HepG2 (cell line): ENCODE data around the gene COL18A1. TPM values are rescaled to one million over a fixed set of nuclear protein-coding genes. Genes with fewer than 3 reads are reported as not detected.

ENCODE experiments used
- ARHGAP35 ChIP-seq: sonication (generic); formaldehyde crosslinking; IDR thresholded peaks from 2 replicates; pipeline ENCODE4 v1.9.0; 2022; ENCODE audit warnings: mild to moderate bottlenecking, inconsistent platforms, moderate library complexity, missing genetic modification reagents, borderline replicate concordance
- ARNTL ChIP-seq: sonication (generic); formaldehyde crosslinking; IDR thresholded peaks from 2 replicates; pipeline ENCODE4 v1.4.0; 2020; ENCODE audit warnings: mild to moderate bottlenecking, missing genetic modification reagents
- BHLHE40 ChIP-seq: IDR thresholded peaks from 2 replicates; pipeline ENCODE4 v1.6.1; 2011; ENCODE audit warnings: low read length, improper control_type of control experiment
- CENPBD1 ChIP-seq: sonication (generic); formaldehyde crosslinking; IDR thresholded peaks from 2 replicates; pipeline ENCODE4 v1.8.0; 2022; ENCODE audit warnings: missing genetic modification reagents, low read depth, mild to moderate bottlenecking, borderline replicate concordance
- CHD2 ChIP-seq: IDR thresholded peaks from 2 replicates; pipeline ENCODE4 v1.6.1; 2011; ENCODE audit warnings: low read depth, low read length, improper control_type of control experiment
- CSRNP1 ChIP-seq: sonication (generic); formaldehyde crosslinking; IDR thresholded peaks from 2 replicates; pipeline ENCODE4 v1.8.1; 2023; ENCODE audit warnings: mild to moderate bottlenecking, missing genetic modification reagents
- FIP1L1 ChIP-seq: fragments of 200-400 bp; formaldehyde crosslinking; IDR thresholded peaks from 2 replicates; pipeline ENCODE4 v1.6.1; 2018; ENCODE audit warnings: low read depth, mild to moderate bottlenecking, low read length, moderate library complexity, borderline replicate concordance; ENCODE audit not compliant: insufficient read depth
- GATAD1 ChIP-seq: IDR thresholded peaks from 2 replicates; pipeline ENCODE4 v1.6.1; 2016; ENCODE audit warnings: missing genetic modification reagents, missing compliant biosample characterization
- GRHL1 ChIP-seq: sonication (generic); formaldehyde crosslinking; conservative IDR thresholded peaks from 2 replicates; pipeline ENCODE4 v1.8.0; 2022; ENCODE audit warnings: missing genetic modification reagents
- HDAC2 ChIP-seq: sonication (generic); formaldehyde crosslinking; IDR thresholded peaks from 2 replicates; pipeline ENCODE4 v1.4.0; 2020; ENCODE audit warnings: missing genetic modification reagents
- KAT2B ChIP-seq: fragments of 150-350 bp; IDR thresholded peaks from 2 replicates; pipeline ENCODE4 v1.6.1; 2014; ENCODE audit warnings: low read depth, low read length, borderline replicate concordance
- KLF11 ChIP-seq: IDR thresholded peaks from 2 replicates; pipeline ENCODE4 v1.6.1; 2016; ENCODE audit warnings: missing compliant biosample characterization
- MED13 ChIP-seq: sonication (generic); formaldehyde crosslinking; IDR thresholded peaks from 2 replicates; pipeline ENCODE4 v1.5.0; 2020; ENCODE audit warnings: missing genetic modification reagents
- PHF8 ChIP-seq: sonication (generic); formaldehyde crosslinking; IDR thresholded peaks from 2 replicates; pipeline ENCODE4 v1.5.0; 2020; ENCODE audit warnings: missing genetic modification reagents
- ZBTB34 ChIP-seq: sonication (generic); formaldehyde crosslinking; IDR thresholded peaks from 2 replicates; pipeline ENCODE4 v1.8.0; 2022; ENCODE audit warnings: mild to moderate bottlenecking, missing genetic modification reagents
- ZEB1 ChIP-seq: IDR thresholded peaks from 2 replicates; pipeline ENCODE4 v1.6.1; 2012; ENCODE audit warnings: mild to moderate bottlenecking, low read depth, inconsistent platforms; ENCODE audit not compliant: insufficient replicate concordance
- ZNF33A ChIP-seq: sonication (generic); formaldehyde crosslinking; IDR thresholded peaks from 2 replicates; pipeline ENCODE4 v1.5.1; 2020; ENCODE audit warnings: missing genetic modification reagents, mild to moderate bottlenecking, moderate library complexity, borderline replicate concordance
- ZNF501 ChIP-seq: sonication (generic); formaldehyde crosslinking; IDR thresholded peaks from 2 replicates; pipeline ENCODE4 v1.5.1; 2020; ENCODE audit warnings: mild to moderate bottlenecking, moderate library complexity, missing genetic modification reagents
- ZNF543 ChIP-seq: sonication (generic); formaldehyde crosslinking; IDR thresholded peaks from 2 replicates; pipeline ENCODE4 v1.4.0; 2020; ENCODE audit warnings: mild to moderate bottlenecking, missing genetic modification reagents
- ZNF567 ChIP-seq: sonication (generic); formaldehyde crosslinking; IDR thresholded peaks from 2 replicates; pipeline ENCODE4 v1.8.1; 2023; ENCODE audit warnings: mild to moderate bottlenecking, missing genetic modification reagents, borderline replicate concordance
- ZNF737 ChIP-seq: sonication (generic); formaldehyde crosslinking; IDR thresholded peaks from 2 replicates; pipeline ENCODE4 v1.5.0; 2020; ENCODE audit warnings: missing genetic modification reagents, mild to moderate bottlenecking, borderline replicate concordance
- ZNF776 ChIP-seq: sonication (generic); formaldehyde crosslinking; IDR thresholded peaks from 2 replicates; pipeline ENCODE4 v1.4.0; 2020; ENCODE audit warnings: mild to moderate bottlenecking, missing genetic modification reagents
- ZNF781 ChIP-seq: sonication (generic); formaldehyde crosslinking; IDR thresholded peaks from 2 replicates; pipeline ENCODE4 v1.5.1; 2020; ENCODE audit warnings: borderline replicate concordance, mild to moderate bottlenecking, missing genetic modification reagents; ENCODE audit errors: not compliant biosample characterization
- ZNF788 ChIP-seq: sonication (generic); formaldehyde crosslinking; IDR thresholded peaks from 2 replicates; pipeline ENCODE4 v1.5.0; 2020; ENCODE audit warnings: mild to moderate bottlenecking, missing genetic modification reagents, borderline replicate concordance
- polyA plus RNA-seq, 8 experiments: library from polyadenylated mRNA; depleted of rRNA in 3 of 8; stranded (reverse) in 7 of 8; unstranded in 1 of 8; fragments of >200 nt; fragmentation: Illumina TruSeq in 4 of 8; extraction: Trizol in 4 of 8; gene quantifications; 2 replicates each; pipeline versions ENCODE4 v1.2.1 to v1.2.3, GENCODE V29; 2011 to 2016; ENCODE audit warnings: low read depth in 4 of 8, missing spikeins in 1 of 8, mixed read lengths in 1 of 8; ENCODE audit not compliant: insufficient read depth in 1 of 8
- total RNA-seq, 5 experiments: library from RNA; depleted of rRNA; stranded (reverse); fragments of >200 nt; fragmentation: Illumina TruSeq; extraction: Trizol; gene quantifications; 2 replicates each; pipeline ENCODE4 v1.2.3, GENCODE V29; 2016; ENCODE audit warnings: low read depth in 1 of 5

Gene COL18A1
- total and polyA plus RNA-seq, 2 of the 13 experiments (the other 11 are each of a cell fraction or from before 2014, with no cell fraction given): 79.0 to 102 TPM

- TF ChIP-seq CENPBD1 (CRISPR knock-in tag): peak; percentile 26; the same call in 1 of the 2 replicates
- TF ChIP-seq ARNTL (CRISPR knock-in tag): peak; percentile 92
- peak; percentile 54; the same call in 1 of the 2 replicates for TF ChIP-seq ZBTB34 (CRISPR knock-in tag)
- TF ChIP-seq ZNF501 (CRISPR knock-in tag): peak; percentile 76
- no peak for TF ChIP-seq ZEB1
- TF ChIP-seq ZNF543 (CRISPR knock-in tag): peak; percentile 83; the same call in 1 of the 2 replicates
- peak; percentile 32; the same call in 1 of the 2 replicates for TF ChIP-seq KLF11
- TF ChIP-seq GATAD1: no peak; the same call in 1 of the 2 replicates
- no peak for TF ChIP-seq KAT2B
- 0 out of 2 replicates have a peak, but pooled peaks have one; percentile 2 for TF ChIP-seq BHLHE40
- peak; percentile 30; the same call in 1 of the 2 replicates for TF ChIP-seq ZNF567 (CRISPR knock-in tag)
- TF ChIP-seq GRHL1 (CRISPR knock-in tag): no peak
- peak; percentile 74 for TF ChIP-seq ZNF781 (CRISPR knock-in tag)
- no peak for TF ChIP-seq FIP1L1
- 0 out of 2 replicates have a peak, but pooled peaks have one; percentile 9 for TF ChIP-seq ZNF737 (CRISPR knock-in tag)
- TF ChIP-seq CHD2: 0 out of 2 replicates have a peak, but pooled peaks have one; percentile 24
- TF ChIP-seq HDAC2: peak; percentile 92
- TF ChIP-seq ZNF788 (CRISPR knock-in tag): peak; percentile 76; the same call in 1 of the 2 replicates
- TF ChIP-seq ZNF33A (CRISPR knock-in tag): no peak; the same call in 1 of the 2 replicates
- peak; percentile 42 for TF ChIP-seq PHF8 (CRISPR knock-in tag)
- no peak for TF ChIP-seq ZNF776 (CRISPR knock-in tag)
- TF ChIP-seq ARHGAP35: no peak; the same call in 1 of the 2 replicates
- peak; percentile 64 for TF ChIP-seq CSRNP1
- peak; percentile 97 for TF ChIP-seq MED13 (CRISPR knock-in tag)
These were observed 64.5 kb downstream of the COL18A1 start (continued) for GRCh38 chr21:45469273-45470086.
